Colon (tissue), 2 donors: Measurements from ENCODE around the gene CRYL1.

ENCODE experiments used
- FAIRE-seq: peaks from 2 replicates; lab custom pipeline; 2012; peaks lifted over from hg19 to GRCh38; lab: Jason Lieb, UNC
- donor health status: control.
- donor health status: control.

CRYL1 gene

GRCh38 chr13:20395061-20395916 lies 130.4 kb downstream of the CRYL1 start:
- no peak for FAIRE-seq

- no peak for FAIRE-seq
These were observed 131.2 kb downstream of the CRYL1 start for GRCh38 chr13:20394506-20394905.

- FAIRE-seq, result no peak
These were observed 131.5 kb downstream of the CRYL1 start for GRCh38 chr13:20394169-20394501.

- no peak for FAIRE-seq
These were observed 132.1 kb downstream of the CRYL1 start for GRCh38 chr13:20393273-20394168.

GRCh38 chr13:20392530-20392929 lies 133.1 kb downstream of the CRYL1 start:
- no peak for FAIRE-seq

GRCh38 chr13:20391597-20392452 lies 133.8 kb downstream of the CRYL1 start:
- FAIRE-seq, result no peak

GRCh38 chr13:20390526-20391175 lies 135.0 kb downstream of the CRYL1 start:
- no peak for FAIRE-seq

GRCh38 chr13:20389696-20390525 lies 135.7 kb downstream of the CRYL1 start:
- no peak for FAIRE-seq

GRCh38 chr13:20388184-20388583 lies 137.5 kb downstream of the CRYL1 start:
- FAIRE-seq, result no peak

- FAIRE-seq, result no peak
These were observed 138.2 kb downstream of the CRYL1 start for GRCh38 chr13:20387441-20387971.

GRCh38 chr13:20387006-20387405 lies 138.7 kb downstream of the CRYL1 start:
- no peak for FAIRE-seq

GRCh38 chr13:20383058-20383457 lies 142.6 kb downstream of the CRYL1 start:
- FAIRE-seq, result no peak

GRCh38 chr13:20381401-20381800 lies 144.3 kb downstream of the CRYL1 start:
- FAIRE-seq, result no peak

- FAIRE-seq, result no peak
These were observed 146.9 kb downstream of the CRYL1 start for GRCh38 chr13:20378721-20379120.

- no peak for FAIRE-seq
These were observed 147.9 kb downstream of the CRYL1 start for GRCh38 chr13:20377720-20378119.

- no peak for FAIRE-seq
These were observed 149.8 kb downstream of the CRYL1 start for GRCh38 chr13:20375871-20376270.

GRCh38 chr13:20373861-20374260 lies 151.8 kb downstream of the CRYL1 start:
- no peak for FAIRE-seq

- FAIRE-seq, result no peak
These were observed 153.8 kb downstream of the CRYL1 start for GRCh38 chr13:20371825-20372224.

- FAIRE-seq, result no peak
These were observed 154.7 kb downstream of the CRYL1 start for GRCh38 chr13:20370815-20371421.

GRCh38 chr13:20369886-20370361 lies 155.7 kb downstream of the CRYL1 start:
- no peak for FAIRE-seq
